ENCODE data around the gene NFAT5.

DNA sequence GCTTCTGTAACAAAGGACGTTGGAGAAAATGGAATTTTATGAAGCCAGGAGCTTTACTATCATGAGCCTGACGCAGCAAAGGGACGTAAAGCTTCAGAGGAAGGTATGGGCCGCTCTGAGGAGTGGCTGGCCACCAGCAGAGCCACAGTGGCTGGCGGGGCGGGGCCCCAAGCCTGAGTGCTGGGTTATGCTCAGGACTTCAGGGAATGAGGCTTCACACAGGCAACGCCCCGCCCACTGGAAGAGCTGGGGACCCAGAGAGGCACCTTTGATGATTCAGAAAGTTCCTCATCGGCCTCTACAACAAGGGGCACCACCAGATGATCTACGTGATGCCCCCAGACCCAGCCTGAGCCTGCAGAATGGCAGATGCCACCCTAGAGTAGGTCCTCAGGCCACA, 180.2 kb downstream of the NFAT5 start:
- no peak for TF ChIP-seq POLR2A (IDR thresholded peaks at IDR 0.05)
- no peak for TF ChIP-seq POLR2AphosphoS5 (IDR thresholded peaks at IDR 0.05)

Measured in prostate gland (tissue), 1 donor.